Endothelial cell of umbilical vein (primary cell): ENCODE measurements around the gene CHN1. TPM values are rescaled to one million over a fixed set of nuclear protein-coding genes. Genes with fewer than 3 reads are reported as not detected.

Source experiments
- BruUV-seq: library from RNA; stranded (reverse); fragments of 400-500 nt; replicated peaks from 2 replicates; lab custom pipeline; 2021; lab: Mats Ljungman, UMichigan
- CTCF ChIA-PET: fragments of 300-600, 350-600 bp; sonication (Branson Sonifier 250); formaldehyde crosslinking; loops from one replicate; lab custom pipeline; 2021; ENCODE audit warnings: antibody characterized with exemption, inconsistent platforms; lab: Charles Lee
- POLR2A ChIA-PET: fragments of 300-600, 350-600 bp; sonication (Branson Sonifier 250); formaldehyde crosslinking; loops from one replicate; lab custom pipeline; 2021; ENCODE audit warnings: antibody characterized with exemption, inconsistent platforms; lab: Charles Lee
- DNase-seq: peaks from one replicate; pipeline ENCODE4 v3.0.0-alpha.2; 2011; ENCODE audit warnings: low read depth, low spot score
- FAIRE-seq: peaks from 2 replicates; lab custom pipeline; 2011; peaks lifted over from hg19 to GRCh38; lab: Jason Lieb, UNC
- H2AFZ ChIP-seq: 2 replicates; pipeline ENCODE4 v1.6.0; 2012; ENCODE audit warnings: low read depth, low read length, control low read depth, inconsistent platforms
- H3K27ac ChIP-seq: 2 replicates; pipeline ENCODE4 v1.5.1; 2011; ENCODE audit warnings: low read depth, mild to moderate bottlenecking, control low read depth, low read length, moderate library complexity; ENCODE audit not compliant: insufficient read depth
- H3K27me3 ChIP-seq, 2 experiments: 2 replicates each; pipeline versions ENCODE4 v1.6.0 to v1.6.1; 2011; ENCODE audit warnings: low read length in 2 of 2, mixed read lengths in 1 of 2; ENCODE audit not compliant: control insufficient read depth in 2 of 2, insufficient read depth in 2 of 2
- H3K36me3 ChIP-seq, 2 experiments: 2 replicates in 1 of 2; 3 replicates in 1 of 2; pipeline ENCODE4 v1.5.1; 2011; ENCODE audit warnings: low read length in 2 of 2, mild to moderate bottlenecking in 1 of 2, moderate library complexity in 1 of 2; ENCODE audit not compliant: control insufficient read depth in 2 of 2, insufficient read depth in 2 of 2; ENCODE audit errors: extremely low read depth in 1 of 2
- H3K4me1 ChIP-seq: 3 replicates; pipeline ENCODE4 v1.5.1; 2011; ENCODE audit warnings: mild to moderate bottlenecking, low read length; ENCODE audit not compliant: control insufficient read depth, insufficient read depth; ENCODE audit errors: extremely low read depth
- H3K4me2 ChIP-seq: 2 replicates; pipeline ENCODE4 v1.6.1; 2011; ENCODE audit warnings: low read length, control low read depth, mixed read lengths; ENCODE audit not compliant: insufficient read depth
- H3K4me3 ChIP-seq, 3 experiments: fragments of 200-600 bp in 1 of 3; sonication (generic), shearing (Covaris generic) in 1 of 3; replicated peaks in 1 of 3; 2 replicates each; pipeline ENCODE4 v1.5.1; 2011 to 2016; ENCODE audit warnings: control low read depth in 3 of 3, low read length in 3 of 3, mild to moderate bottlenecking in 2 of 3, inconsistent platforms in 1 of 3, low read depth in 1 of 3, moderate library complexity in 1 of 3; ENCODE audit not compliant: insufficient read depth in 1 of 3
- H3K79me2 ChIP-seq: 2 replicates; pipeline ENCODE4 v1.6.0; 2012; ENCODE audit warnings: low read length, inconsistent platforms; ENCODE audit not compliant: control insufficient read depth, insufficient read depth
- H3K9ac ChIP-seq: replicated peaks from 2 replicates; pipeline ENCODE3; 2011; ENCODE audit warnings: low read length, control low read depth; ENCODE audit not compliant: insufficient read depth; ENCODE audit errors: extremely low read depth
- H3K9me1 ChIP-seq: replicated peaks from 3 replicates; pipeline ENCODE4 v1.6.0; 2011; ENCODE audit warnings: mild to moderate bottlenecking, low read length; ENCODE audit not compliant: control insufficient read depth, insufficient read depth; ENCODE audit errors: extremely low read depth
- H3K9me3 ChIP-seq: replicated peaks from 2 replicates; pipeline ENCODE4 v1.5.1; 2012; ENCODE audit warnings: low read length, inconsistent platforms; ENCODE audit not compliant: control insufficient read depth, insufficient read depth
- H4K20me1 ChIP-seq: replicated peaks from 2 replicates; pipeline ENCODE3; 2011; ENCODE audit warnings: mild to moderate bottlenecking, low read length; ENCODE audit not compliant: control insufficient read depth, insufficient read depth; ENCODE audit errors: extremely low read depth
- CTCF ChIP-seq, 2 donors: IDR thresholded peaks; 1 replicate in 1 of 2; 2 replicates in 1 of 2; pipeline ENCODE4 v1.5.1; 2011; ENCODE audit warnings: low read length in 2 of 2, mild to moderate bottlenecking in 2 of 2, moderate library complexity in 2 of 2, control low read depth in 1 of 2, inconsistent platforms in 1 of 2, low read depth in 1 of 2; ENCODE audit not compliant: insufficient read depth in 1 of 2; ENCODE audit errors: extremely low read depth in 1 of 2
- EZH2 ChIP-seq: IDR thresholded peaks from 2 replicates; pipeline ENCODE4 v1.6.1; 2012; ENCODE audit warnings: borderline replicate concordance, low read depth, mild to moderate bottlenecking, moderate library complexity, low read length, inconsistent platforms; ENCODE audit not compliant: severe bottlenecking
- FOS ChIP-seq: IDR thresholded peaks from 2 replicates; pipeline ENCODE4 v1.6.1; 2011; ENCODE audit warnings: mild to moderate bottlenecking, low read length, moderate library complexity, borderline replicate concordance; ENCODE audit not compliant: insufficient read depth
- GATA2 ChIP-seq: IDR thresholded peaks from 2 replicates; pipeline ENCODE4 v1.7.0; 2011; ENCODE audit warnings: low read depth, mild to moderate bottlenecking, moderate library complexity, mixed read lengths, low read length; ENCODE audit not compliant: insufficient read length, insufficient read depth
- JUN ChIP-seq: IDR thresholded peaks from 2 replicates; pipeline ENCODE4 v1.6.1; 2011; ENCODE audit warnings: borderline replicate concordance, low read depth; ENCODE audit not compliant: insufficient read length, insufficient read depth
- MAX ChIP-seq: IDR thresholded peaks from 2 replicates; pipeline ENCODE4 v1.6.1; 2011; ENCODE audit not compliant: insufficient read depth, insufficient read length
- MYC ChIP-seq: IDR thresholded peaks from one replicate; pipeline ENCODE4 v1.6.1; 2011; ENCODE audit warnings: mild to moderate bottlenecking, low read depth, low read length
- POLR2A ChIP-seq: IDR thresholded peaks from 2 replicates; pipeline ENCODE4 v1.6.1; 2012; ENCODE audit warnings: low read depth, mild to moderate bottlenecking, control low read depth, low read length
- POLR2AphosphoS5 ChIP-seq: IDR thresholded peaks from 2 replicates; pipeline ENCODE4 v1.6.1; 2012; ENCODE audit warnings: low read depth, mild to moderate bottlenecking, control low read depth, low read length, moderate library complexity; ENCODE audit not compliant: insufficient read depth
- dilution Hi-C: fragments of 300-500 bp; cut with MboI; formaldehyde crosslinking; loops from one replicate; pipeline ENCODE4 v1.15.0; 2019; ENCODE audit warnings: low sequenced_read_pairs; ENCODE audit not compliant: extremely low pct_ligation_motif_present
- intact Hi-C: fragments of 100-400 bp; cut with micrococcal nuclease; formaldehyde crosslinking; loops from one replicate; pipeline ENCODE4 v1.10.0; 2022
- polyA plus RNA-seq, 4 experiments: library from polyadenylated mRNA; depleted of rRNA in 3 of 4; stranded (reverse) in 3 of 4; unstranded in 1 of 4; fragments of >200 nt; gene quantifications; 2 replicates each; pipeline versions ENCODE4 v1.2.1 to v1.2.3, GENCODE V29; 2011 to 2012; ENCODE audit warnings: missing spikeins in 1 of 4
- total RNA-seq: library from RNA; stranded (reverse); gene quantifications from 2 replicates; pipeline ENCODE4 v1.2.3, GENCODE V29; 2021

The CHN1 gene
- total and polyA plus RNA-seq, 2 donors (not counting 3 experiments of a cell fraction or from before 2014, with no cell fraction given), result 23.3 to 24.9 TPM

- Histone ChIP-seq H3K4me1 (no peaks in the 10 kb centered on the region), H3K79me2 (no peaks in the 10 kb centered on the region), H3K27me3 (no peaks in the 10 kb centered on the region), H3K4me3 (no peak overlapping the region), H3K9me3 (no peaks in the 10 kb centered on the region), H3K9me1 (no peaks in the 10 kb centered on the region), H2AFZ (no peak overlapping the region), H3K27ac (no peak overlapping the region), H3K4me2 (no peak overlapping the region), H3K9ac (no peak overlapping the region), H4K20me1 (no peaks in the 10 kb centered on the region), H3K36me3 (no peaks in the 10 kb centered on the region)
- dilution Hi-C loops (loop anchor here (10.0 kb wide), 1 partner anchor 212 kb away; no protein-coding TSS in a partner anchor), intact Hi-C loops (loop anchor here (10.0 kb wide), 1 partner anchor 322 kb away; no protein-coding TSS in a partner anchor)
- DNase-seq (no peak), FAIRE-seq (no peak)
- TF ChIP-seq CTCF (IDR thresholded peaks at IDR 0.05; ENCODE audit: extremely low read depth in 1 of 2, insufficient read depth in 1 of 2, low read depth in 1 of 2, low read length in 2 of 2) (no peak), GATA2 (no peak), POLR2A (no peak), POLR2AphosphoS5 (no peak), FOS (no peak), MYC (no peak), JUN (no peak), MAX (no peak), EZH2 (no peak)
- ChIA-PET POLR2A (no interaction called here), CTCF (interaction anchor here (0.6 to 9.2 kb wide), 49 partner anchors 9 to 1325 kb away, joined by 3 to 584 read pairs (median 9); partner anchors contain the start of gene CHN1)
- BruUV-seq, result no TSS peak
These were observed 232.7 kb downstream of the CHN1 start for GRCh38 chr2:174772472-174772801.
